GM12892 (cell line): ENCODE results near the gene SMARCAL1.

Experiments
- POLR2A ChIP-seq: IDR thresholded peaks from 2 replicates; pipeline ENCODE4 v1.6.1; 2011; ENCODE audit warnings: low read depth, low read length, control low read depth
- POLR2AphosphoS5 ChIP-seq: IDR thresholded peaks from 2 replicates; pipeline ENCODE4 v1.6.1; 2011; ENCODE audit warnings: low read depth, low read length, control low read depth

DNA sequence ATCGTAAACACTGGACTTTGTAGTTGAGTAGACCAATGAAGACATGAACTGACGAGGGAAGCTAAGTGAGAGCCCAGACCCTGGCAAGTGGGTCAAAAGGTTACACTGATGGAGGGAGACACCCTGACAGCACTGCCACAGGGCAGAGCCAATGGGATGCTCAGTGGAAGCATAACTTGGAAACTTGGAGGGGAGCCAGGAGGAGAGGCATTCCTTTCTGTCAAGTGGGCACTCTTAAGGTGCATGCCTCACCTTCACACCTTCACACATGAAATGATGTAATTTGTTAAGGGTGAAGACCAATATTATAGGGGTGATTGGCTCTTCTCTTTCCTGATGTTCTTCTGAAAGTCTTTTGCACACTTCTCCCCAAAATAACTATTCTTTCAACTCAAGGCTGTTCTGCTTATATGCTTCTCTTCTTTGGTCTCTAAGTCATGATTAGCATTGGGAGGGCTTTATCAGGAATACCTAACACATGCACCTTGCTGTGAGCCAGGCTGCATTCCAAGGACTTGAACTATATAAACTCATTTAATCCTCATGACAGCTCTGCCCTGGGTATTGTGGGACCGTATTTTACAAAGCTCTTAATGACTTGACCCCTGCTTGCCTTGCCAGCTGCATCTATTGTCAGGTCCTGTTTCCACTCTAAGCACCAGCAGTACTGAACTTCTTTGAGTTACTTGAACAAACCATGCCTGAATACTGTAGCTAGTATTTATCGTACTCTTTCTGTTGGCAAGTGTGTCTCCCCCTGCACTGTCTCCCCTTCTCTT, 105.4 kb downstream of the SMARCAL1 start:
- TF ChIP-seq POLR2AphosphoS5 (no peak), POLR2A (no peak)
